Lower leg skin (tissue), 4 donors: Measurements from ENCODE around the gene AUTS2. TPM values are rescaled to one million over a fixed set of nuclear protein-coding genes. Genes with fewer than 3 reads are reported as not detected.

ENCODE experiments used
- DNase-seq, 2 donors: peaks; one replicate each; pipeline ENCODE4 v3.0.0-alpha.2; 2019; ENCODE audit warnings: low spot score in 2 of 2
- H3K4me3 ChIP-seq: fragments of 200-600 bp; sonication (generic); 2 replicates; pipeline ENCODE4 v1.5.1; 2017; ENCODE audit warnings: mild to moderate bottlenecking, low read depth; ENCODE audit not compliant: poor library complexity, severe bottlenecking
- CTCF ChIP-seq, 3 donors: fragments of 450-650 bp; IDR thresholded peaks; one replicate each; pipeline ENCODE4 v1.5.1; 2016; ENCODE audit warnings: antibody characterized with exemption in 3 of 3, mild to moderate bottlenecking in 3 of 3, moderate library complexity in 2 of 3
- POLR2A ChIP-seq, 2 donors: fragments of 450-650 bp; IDR thresholded peaks; one replicate each; pipeline ENCODE4 v1.6.1; 2016 to 2017; ENCODE audit warnings: antibody characterized with exemption in 2 of 2, mild to moderate bottlenecking in 1 of 2, moderate library complexity in 1 of 2
- WGBS, 2 donors: methylation state at CpG; one replicate each; pipeline ENCODE4 v1.1.5; 2018; 5-methylcytosine and 5-hydroxymethylcytosine counted together
- intact Hi-C: fragments of 100-400 bp; cut with DNase I; formaldehyde crosslinking; loops from one replicate; pipeline ENCODE4 v1.15.0; 2023; ENCODE audit warnings: low total_unique reads
- total RNA-seq, 4 donors: library from RNA; depleted of rRNA; stranded (reverse); fragments of >200 nt; gene quantifications; one replicate each; pipeline ENCODE4 v1.1.0, GENCODE V29; 2016

The AUTS2 gene
- total RNA-seq, 4 donors from 2014 or later, result 30.8 to 41.9 (median 40.5) TPM

DNA sequence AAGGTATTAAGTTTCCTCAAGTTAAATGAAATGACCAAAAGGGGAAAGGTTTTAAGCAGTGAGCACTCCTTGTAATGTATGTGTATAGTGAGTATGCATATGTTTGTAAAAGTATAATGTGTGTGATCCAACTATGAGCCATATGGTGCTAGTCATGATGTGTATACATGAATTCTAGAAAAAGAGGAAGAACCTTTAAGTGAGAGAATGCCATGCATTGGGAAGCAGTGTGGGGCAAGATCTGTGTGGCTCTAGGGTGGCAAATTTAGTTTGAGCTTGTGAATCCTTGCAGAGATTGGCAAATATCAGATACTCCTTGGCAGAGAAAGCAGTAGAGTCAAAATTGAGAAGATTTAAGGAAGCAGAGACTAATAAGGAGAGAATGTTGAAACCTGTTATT, 435.0 kb downstream of the AUTS2 start:
- H3K4me3 ChIP-seq, result no peak overlapping the region
- intact Hi-C loops, result no loop called here
- no peak for TF ChIP-seq POLR2A (IDR thresholded peaks at IDR 0.05)
- TF ChIP-seq CTCF (IDR thresholded peaks at IDR 0.05), result no peak
- DNase-seq, result no peak

GRCh38 chr7:70034999-70035398, 436.7 kb downstream of the AUTS2 start:
- no peak for TF ChIP-seq POLR2A (IDR thresholded peaks at IDR 0.05)
- no peak for TF ChIP-seq CTCF (IDR thresholded peaks at IDR 0.05)
- no peak overlapping the region for H3K4me3 ChIP-seq
- intact Hi-C loops, result no loop called here
- no peak for DNase-seq

DNA sequence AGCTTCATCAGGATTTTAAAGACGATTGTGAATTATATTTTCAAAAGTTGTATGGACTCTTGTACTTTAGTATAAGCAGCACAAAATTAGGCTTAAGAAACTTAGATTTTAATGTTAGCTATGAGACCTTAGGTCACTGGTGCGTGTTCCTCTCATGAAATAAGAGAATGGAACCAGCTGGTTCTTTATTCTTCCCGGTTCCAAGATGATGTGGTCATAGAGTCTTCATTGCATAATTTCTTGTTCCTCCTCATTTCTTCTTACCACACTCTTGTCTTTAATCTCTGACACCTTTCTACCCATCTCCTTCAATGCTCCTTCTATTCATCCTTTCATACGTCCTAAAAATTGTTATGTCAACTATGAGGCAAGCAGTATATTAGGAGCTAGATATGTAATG, 437.2 kb downstream of the AUTS2 start:
- intact Hi-C loops, result no loop called here
- 64 to 69% methylated on average over 4 of the region's 4 CpGs for WGBS, 2 donors
- TF ChIP-seq CTCF (IDR thresholded peaks at IDR 0.05), result no peak
- no peak for TF ChIP-seq POLR2A (IDR thresholded peaks at IDR 0.05)
- H3K4me3 ChIP-seq, result no peak overlapping the region
- DNase-seq, result no peak

- intact Hi-C loops, result no loop called here
- no peak for DNase-seq
- no peak for TF ChIP-seq POLR2A (IDR thresholded peaks at IDR 0.05)
- TF ChIP-seq CTCF (IDR thresholded peaks at IDR 0.05), result no peak
- 96 to 98% methylated on average over 6 of the region's 6 CpGs for WGBS, 2 donors
- no peak overlapping the region for H3K4me3 ChIP-seq
Observed at GRCh38 chr7:70035955-70036354, 437.7 kb downstream of the AUTS2 start.

DNA sequence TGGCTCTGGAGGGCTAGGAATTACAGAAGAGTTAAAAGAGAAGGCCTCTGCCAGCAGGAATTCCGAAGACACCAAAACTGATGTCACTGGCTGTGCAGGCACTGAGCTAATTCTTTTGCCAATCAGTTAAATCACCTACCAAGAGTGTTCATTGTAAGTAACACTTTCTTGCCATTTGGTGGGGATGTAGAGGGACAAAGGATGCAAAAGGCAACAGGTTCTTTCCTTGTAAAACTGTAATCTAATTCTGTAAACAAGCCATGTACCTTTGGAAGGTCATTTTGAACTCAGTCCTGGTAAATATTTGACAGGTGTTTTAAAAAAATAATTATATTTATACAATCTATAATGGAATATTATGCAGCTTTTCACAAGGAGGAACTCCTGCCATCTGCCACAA, 438.4 kb downstream of the AUTS2 start:
- TF ChIP-seq POLR2A (IDR thresholded peaks at IDR 0.05) (no peak), CTCF (IDR thresholded peaks at IDR 0.05) (no peak)
- no peak overlapping the region for H3K4me3 ChIP-seq

GRCh38 chr7:70037171-70037933, 439.1 kb downstream of the AUTS2 start:
- no peak for DNase-seq
- intact Hi-C loops, result no loop called here
- TF ChIP-seq POLR2A (IDR thresholded peaks at IDR 0.05), result no peak
- TF ChIP-seq CTCF (IDR thresholded peaks at IDR 0.05), result no peak
- WGBS, 2 donors, result 77 to 78% methylated on average over 3 of the region's 3 CpGs
- H3K4me3 ChIP-seq, result no peak overlapping the region

More for the DNA sequence above, 438.4 kb downstream of the AUTS2 start:
- no peak for DNase-seq
- 68 to 70% methylated on average over 1 of the region's 1 CpG for WGBS, 2 donors
- intact Hi-C loops, result no loop called here
